Globus pallidus (tissue), 1 donor: ENCODE measurements around the gene NAA11.

Experiments used
- DNase-seq: peaks from one replicate; pipeline ENCODE4 v3.0.0-alpha.2; 2015; ENCODE audit warnings: low spot score

Gene NAA11

DNA sequence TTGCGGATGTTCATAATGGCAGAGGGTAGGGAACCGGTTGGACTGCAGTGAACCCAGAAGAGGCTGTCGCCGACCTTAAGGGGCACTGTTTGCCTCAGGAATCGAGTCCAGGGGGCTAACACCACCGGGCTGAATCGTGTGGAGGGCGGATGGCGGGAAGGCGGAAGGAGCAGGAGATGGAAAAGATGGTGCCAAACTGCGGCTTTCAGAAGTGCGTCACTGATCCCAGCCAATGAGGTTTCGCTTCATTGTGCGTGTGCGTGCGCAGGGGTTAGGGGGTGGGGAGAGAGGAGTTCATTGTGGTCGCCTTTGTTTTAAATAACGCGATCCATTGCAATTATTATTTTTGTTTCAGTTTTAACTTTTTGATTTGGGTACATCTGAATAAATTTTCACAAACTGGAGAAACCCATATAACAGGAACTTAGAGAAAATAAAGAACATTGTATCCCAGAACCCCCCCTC, at the start of gene NAA11:
NAA11 (minus strand) TSS at position 198 of the 465 bp plus-strand sequence; CDS start at position 14, 184 bp downstream.
- no peak for DNase-seq

DNA sequence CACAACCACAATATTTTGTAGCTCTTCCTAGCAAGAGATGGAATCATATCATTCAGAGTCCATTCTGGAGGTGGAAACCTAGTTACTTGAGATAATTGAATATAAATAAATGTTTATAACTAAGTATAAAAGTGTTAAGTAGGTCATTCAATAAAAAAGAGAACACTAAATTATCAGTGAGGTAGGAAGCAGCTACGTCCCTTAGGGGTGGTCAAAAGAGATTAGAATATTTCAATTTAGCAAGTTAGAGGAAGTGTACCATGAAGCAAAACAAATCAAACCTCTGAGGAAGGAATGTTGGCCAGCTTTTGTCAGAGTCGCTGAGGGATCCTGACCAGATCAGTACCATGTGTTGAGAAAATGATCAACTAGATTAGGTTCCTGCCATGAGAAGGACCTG, 44.2 kb upstream of the NAA11 start:
- no peak for DNase-seq

DNA sequence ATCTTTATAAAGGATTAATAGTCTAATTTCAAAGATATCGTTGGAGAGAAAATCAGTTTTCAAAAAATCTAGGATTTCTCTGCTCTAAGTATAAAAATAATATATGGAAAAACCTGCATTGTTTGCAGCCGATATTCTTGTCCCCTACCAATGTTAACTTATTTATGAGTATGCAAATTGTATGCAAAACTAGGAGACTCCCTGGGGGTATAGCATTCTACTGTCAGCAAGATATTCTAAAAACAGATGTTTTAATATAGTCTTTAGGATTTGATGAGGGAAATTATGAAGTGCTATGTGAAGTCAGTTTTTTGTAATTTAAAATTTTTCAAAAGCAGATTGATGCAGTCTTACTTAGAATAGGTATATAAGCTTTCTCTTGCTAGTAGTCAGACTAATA, 41.2 kb upstream of the NAA11 start:
- no peak for DNase-seq

DNA sequence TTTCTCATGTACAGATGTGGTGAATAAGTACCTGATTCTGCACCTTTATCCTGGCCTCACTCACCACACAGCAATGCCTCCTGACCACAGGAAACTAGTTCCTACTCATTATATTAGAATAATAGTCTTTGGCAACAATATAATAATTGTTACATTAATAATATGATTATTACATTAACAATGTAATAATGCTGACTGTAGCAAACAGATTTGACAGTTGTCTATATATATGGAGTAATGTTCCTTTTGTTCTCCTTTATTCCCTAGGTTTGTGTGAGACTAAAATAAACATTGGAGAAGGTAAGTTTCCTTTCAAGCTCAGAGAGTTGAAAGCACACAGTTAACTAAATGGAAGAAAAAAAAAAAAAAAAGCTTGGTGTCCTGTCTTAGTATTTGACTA, 40.6 kb upstream of the NAA11 start:
- no peak for DNase-seq

DNA sequence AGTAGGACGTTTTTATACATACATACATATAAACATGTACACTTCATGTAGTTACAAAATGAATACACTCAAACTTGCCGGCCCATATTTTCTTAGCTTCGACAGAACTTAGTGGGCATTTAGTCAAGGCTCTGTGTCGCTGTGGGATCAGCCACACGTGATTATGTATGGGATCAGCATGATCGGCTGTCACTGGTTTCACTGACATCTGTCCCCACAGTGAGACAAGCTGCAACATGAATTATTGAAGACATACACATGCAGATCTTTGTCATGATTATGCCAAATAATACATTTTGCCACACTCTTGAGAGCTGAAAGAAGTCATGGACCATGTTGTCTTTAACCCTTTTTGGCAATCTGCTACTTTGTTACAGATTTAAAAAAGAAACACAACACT, 38.2 kb upstream of the NAA11 start:
- DNase-seq = no peak

DNA sequence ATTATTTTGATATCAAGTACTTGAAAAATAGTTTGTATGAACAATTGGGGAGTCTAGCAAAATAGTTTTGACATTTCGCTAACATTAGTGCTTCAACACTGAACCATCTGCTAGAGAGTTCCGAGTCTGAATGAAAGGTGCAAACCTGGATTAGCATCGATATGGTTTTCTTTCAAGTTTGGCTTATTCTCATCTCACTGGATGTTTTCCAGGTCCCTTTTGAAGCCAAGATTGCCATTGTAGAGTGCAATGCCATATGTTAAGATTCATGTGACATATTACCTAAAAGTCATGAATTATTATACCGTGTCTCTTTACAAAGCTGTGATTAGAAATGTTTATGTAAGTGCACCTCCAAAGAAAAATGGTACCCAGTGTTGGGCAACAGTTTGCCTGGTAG, 36.8 kb upstream of the NAA11 start:
- no peak for DNase-seq

DNA sequence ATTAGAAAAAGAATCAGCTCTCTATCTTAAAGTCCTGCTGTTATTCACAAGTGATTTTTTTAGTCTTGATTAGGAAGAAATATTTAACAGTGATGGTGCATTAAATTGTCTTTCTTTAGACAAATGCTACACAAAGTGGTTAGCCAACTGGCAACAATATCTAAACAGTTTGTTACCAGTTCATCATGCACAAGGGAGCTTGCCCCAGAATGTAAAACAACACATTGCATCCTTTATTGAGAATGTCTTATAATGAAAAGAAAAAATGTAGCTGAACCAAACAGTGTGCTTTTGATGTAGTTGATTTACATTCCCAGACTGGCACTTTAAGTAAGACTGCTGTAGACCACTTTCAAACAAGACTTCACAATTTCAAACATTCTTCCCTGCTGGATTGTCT, 34.1 kb upstream of the NAA11 start:
- no peak for DNase-seq

DNA sequence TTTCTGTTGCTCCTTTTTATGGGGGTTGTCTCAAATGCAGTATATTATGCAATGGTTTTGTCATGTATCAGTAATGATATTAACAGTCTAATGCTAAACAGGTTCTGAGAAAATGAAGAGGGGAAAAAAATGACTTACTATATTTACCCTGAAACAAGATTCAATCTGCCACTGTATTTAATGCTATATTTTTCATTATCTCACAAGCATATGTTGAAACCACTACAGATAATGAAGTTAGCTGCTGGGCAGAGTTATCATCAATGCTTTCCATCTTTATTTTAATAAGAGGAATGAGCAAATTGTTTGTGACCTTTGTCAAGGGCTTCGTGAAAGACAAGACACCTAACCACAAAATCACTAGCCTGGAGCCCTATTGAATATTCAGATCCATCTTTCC, 32.6 kb upstream of the NAA11 start:
- no peak for DNase-seq

DNA sequence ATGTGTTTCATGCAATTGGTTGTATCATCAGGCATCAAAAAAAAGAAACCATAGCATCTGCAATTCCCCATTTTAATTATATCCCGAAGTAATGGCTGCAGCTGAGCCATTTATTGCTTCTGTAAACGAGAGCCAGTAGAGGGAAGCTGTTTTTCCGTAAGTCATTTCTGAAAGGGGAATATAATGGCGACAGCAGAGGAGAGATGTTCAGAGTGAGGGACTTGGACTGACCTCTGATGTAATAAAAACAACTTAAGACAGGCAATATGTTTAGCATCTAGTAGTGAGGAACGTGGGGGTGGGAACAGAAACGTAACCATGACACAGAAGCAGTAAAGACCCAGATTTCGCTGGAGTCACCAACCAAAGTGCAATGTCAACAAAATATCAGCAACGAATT, 31.5 kb upstream of the NAA11 start:
- no peak for DNase-seq

DNA sequence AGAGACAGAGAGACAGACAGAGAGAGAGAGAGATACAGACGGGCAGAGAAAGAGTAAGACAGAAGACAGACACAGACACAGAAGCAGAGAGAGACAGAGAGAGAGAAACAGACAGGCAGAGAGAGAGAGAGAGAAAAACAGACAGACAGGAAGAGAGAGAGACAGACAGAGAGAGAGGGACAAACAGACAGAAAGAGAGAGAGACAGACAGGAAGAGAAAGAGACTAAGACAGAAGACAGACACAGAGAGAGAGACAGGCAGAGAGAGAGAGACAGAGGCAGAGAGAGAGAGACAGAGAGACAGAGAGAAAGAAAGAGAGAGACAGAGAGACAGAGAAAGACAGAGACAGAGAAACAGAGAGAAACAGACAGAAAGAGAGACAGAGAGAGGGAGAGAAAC, 27.2 kb upstream of the NAA11 start:
- DNase-seq = no peak

DNA sequence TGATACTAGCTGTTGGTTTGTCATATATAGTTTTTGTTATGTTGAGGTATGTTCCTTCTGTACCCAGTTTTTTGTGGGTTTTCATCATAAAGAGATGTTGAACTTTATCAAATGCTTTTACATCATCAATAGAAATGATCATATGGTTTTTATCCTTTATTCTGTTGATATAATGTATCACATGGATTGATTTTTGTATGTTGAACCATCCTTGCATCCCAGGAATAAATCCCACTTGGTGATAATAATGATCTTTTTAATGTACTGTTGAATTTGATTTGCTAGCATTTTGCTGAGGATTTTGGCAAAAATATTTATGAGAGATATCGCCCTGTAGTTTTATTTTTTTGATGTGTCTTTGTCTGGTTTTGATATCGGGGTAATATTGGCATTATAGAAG, 22.5 kb upstream of the NAA11 start:
- no peak for DNase-seq

DNA sequence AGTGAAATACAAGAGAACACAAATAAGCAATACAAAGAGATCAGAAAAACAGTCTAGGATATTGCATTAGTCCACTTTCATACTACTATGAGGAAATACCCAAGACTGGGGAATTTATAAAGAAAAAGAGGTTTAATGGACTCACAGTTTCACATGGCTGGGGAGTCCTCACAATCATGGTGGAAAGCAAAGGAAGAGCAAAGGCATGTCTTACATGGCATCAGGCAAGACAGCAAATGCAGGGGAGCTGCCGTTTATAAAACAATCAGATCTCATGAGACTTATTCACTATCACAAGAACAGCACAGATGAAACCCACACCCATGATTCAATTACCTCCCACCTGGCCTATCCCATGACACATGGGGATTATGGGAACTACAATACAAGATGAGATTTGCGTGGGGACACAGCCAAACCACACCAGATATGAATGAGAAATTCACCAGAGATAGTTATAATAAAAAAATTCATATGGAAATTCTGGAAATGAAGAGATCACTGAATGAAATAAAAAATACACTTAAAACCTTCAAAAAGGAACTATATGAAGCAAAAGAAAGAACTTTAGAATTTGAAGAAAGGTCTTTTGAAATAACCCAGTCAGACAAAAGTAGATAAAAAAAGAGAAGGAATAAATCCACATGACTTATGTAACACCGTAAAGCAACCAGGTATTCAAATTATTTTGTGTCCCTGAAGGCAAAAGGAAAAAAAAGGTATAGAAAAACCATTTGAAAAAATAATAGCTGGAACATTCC, 16.2 kb upstream of the NAA11 start:
- no peak for DNase-seq

DNA sequence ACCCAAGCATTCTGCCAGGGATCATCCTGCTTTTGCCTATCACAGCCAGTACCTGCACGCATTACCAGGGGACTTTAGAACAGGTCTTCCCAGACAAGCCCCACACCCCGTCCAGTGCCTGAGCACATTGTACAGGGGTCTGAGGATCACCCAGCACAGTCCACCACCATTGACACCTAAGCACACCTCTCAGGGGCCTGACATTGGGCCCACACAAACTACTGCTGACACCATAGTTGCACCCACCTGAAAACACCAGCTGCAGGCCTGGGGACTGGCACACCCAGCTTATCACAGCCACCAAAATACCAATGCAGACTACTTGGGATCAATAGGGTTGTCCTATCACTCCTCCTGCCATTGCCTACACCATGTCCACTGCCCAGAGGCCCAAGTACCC, 14.7 kb upstream of the NAA11 start:
- DNase-seq = no peak

DNA sequence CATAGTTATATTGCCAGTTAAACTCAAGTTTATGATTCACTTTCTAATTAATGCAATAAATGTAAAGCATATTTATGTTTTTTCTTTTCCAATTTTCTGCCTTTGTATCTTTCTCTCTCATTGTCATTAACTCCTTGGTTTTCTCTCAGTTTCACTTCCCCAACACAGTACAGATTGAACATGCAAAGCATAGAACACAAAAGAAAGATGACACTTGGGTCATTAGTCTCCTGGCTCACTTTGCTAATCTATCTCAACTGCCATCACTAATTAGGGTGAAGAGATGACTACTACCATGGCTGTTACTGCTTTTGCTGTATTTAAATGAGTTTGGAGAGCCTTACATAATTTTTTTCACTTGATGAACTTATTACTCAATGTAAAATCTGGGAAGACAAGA, 12.3 kb upstream of the NAA11 start:
- no peak for DNase-seq

DNA sequence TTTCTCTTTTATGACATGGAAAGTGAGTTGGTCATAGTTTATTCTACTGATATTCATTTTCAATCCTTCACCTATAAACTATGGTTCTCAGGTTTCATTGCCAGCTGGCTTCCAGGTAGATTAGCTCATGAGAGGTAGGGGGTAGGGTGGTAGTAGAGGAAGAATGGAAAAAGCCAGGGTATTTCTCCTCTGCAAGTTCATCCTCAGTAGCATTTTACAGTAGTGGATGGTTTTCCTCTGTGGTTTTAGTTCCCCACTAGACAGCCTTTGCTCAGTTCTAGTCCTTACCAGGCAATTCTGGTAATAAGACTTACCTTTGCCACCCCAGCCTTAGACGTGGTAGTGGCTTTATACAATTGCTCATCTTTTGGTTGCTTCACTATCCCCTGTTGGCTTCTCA, 8.9 kb upstream of the NAA11 start:
- no peak for DNase-seq

DNA sequence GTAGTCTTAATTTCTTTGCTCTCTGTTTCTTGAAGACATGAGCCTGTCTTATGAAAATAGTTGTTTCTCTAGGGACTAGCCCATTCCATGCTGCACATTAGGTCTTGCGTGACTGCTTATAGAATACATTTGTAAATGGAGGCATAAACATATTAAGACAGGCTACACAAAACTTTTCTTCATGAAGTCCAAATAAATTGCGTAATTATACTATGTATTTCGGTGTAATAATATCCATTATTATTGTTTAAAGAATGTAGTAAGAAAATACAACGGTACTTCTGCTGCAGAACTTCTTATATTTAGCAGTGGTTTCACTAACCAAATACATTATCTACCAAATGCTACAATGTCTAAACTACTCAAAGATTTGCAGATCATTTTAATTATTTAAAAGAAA, 8.5 kb upstream of the NAA11 start:
- DNase-seq = no peak

DNA sequence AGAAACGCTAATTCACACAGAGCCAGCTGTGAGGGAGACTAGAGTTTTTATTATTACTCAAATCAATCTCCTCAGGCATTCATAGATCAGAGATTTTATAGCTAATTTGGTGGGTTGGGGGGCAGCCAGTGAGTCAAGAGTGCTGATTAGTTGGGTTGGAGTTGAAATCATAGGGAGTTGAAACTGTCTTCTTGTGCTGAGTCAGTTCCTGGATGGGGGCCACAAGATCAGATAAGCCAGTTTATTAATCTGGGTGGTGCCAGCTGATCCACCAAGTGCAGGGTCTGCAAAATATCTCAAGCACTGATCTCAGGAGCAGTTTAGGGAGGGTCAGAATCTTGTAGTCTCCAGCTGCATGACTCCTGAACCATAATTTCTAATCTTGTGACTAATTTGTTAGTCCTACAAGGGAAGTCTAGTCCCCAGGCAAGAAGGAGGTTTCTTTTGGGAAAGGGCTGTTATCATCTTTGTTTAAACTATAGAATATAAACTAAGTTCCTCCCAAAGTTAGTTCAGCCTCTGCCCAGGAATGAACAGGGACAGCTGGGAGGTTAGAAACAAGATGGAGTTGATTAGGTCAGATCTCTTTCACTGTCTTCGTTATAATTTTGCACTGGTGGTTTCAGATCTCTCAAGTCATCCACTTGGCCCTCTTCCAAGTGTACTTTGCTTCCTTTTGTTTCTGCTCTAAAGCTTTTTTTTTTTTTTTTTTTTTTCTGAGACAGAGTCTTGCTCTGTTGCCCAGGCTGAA, 5.4 kb upstream of the NAA11 start:
- DNase-seq = no peak

DNA sequence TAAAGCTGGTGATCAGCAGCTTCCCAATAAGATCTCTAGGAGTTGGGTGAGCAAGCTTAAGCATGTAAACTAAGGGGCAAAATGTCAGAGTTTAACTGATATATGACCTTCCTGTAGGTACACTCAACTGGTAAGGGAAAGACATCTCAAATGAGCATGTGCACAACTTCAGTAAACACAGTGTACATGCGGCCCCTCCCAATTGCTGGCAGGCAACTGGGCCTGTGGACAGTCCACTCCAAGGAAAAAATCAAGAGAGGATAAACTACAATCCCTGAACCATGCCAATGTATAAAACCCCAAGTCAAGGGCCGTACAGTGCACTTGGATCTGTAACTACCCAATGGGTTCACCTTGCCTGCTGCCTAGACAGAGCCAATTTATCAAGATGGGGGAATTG, 4.9 kb upstream of the NAA11 start:
- no peak for DNase-seq

DNA sequence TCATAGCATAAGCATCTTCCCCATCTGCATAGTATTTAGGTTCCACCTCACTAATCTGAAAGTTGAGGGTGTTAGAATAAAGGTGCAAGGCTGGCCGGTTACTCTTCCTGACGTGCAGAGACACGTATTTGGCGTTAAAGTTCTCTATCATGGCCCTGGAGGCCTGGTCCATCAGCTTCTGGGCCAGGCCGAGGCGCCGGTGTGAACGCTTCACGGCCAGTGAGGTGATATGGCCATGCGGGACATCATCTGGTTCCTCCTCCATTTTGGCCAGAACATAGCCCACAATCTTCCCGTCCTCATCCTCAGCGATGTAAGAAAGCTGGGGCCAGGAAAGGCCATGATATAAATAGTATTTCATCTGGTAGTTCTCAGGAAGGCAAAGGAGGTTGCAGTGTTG, 425 bp downstream of the NAA11 start:
- no peak for DNase-seq

DNA sequence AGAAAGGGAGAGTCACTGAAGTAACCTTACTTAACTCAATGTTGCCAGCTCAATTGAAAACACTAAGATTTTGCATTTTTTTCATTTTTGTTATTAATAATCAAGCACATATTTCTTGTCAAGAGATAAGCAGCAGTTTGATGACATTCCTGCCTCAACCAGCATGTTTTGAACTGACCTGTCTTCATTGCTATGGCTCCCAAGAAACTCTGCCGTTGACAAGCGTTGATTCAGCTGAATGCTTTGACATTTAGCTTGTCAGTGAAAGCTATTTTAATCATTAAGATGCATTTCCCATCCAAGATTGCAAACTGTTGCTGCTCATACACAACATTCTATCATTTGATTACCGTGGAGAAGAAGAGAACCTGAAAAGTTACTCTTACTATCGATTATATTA, 5.9 kb downstream of the NAA11 start:
- DNase-seq = no peak

DNA sequence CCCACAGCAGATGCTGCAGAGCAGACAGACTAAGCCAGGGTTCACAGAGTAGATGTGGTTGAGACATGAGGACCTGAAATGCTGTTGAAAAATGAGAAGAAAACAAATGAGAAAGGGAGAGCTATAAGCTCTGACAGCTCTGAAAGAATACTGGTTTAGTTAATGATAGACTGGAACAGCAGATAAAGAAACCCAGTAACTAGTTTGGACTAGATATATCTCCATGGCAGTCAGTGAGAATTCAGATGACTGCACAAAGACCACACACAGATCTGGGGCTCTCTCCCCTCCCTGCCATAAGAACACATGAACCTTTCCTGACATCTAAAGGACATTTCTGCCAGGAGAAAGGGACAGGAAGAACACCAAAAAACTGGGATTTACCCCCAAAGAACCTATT, 8.2 kb downstream of the NAA11 start:
- no peak for DNase-seq

DNA sequence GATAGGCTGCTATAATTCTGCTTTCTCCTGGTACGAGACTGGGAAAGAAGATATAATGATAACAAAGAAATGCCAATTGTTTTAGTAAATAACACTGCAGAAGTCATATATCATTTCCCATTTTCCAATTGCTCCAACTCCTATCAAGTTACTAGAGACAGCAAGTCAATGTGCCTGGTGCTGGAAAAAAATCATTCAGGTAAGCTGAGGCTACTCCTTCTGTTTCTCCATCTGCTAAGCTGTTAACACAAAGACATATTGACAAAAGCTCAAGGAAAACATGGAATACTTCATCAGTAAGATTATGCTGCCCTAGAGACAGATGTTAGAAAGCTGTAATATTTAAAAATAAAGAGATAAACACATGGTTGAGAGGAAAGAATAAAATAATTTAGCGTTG, 10.0 kb downstream of the NAA11 start:
- no peak for DNase-seq

DNA sequence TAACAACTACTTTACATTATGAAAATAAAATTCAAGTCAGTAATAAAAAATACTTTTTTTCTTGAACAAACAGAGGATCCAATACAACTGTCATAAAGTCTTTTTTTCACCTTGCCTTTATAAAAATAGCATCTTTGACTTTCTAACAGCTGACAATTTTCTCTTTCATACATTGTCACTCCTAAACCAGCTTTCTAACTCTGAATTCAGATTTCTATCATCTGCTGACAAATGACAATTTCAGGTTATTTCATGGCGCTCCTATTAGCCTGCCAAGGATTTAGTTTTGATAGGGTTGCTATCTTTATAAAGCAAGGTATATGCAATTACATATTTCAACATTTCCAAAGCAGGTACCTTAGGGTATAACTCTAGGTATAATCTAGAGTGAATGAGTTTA, 14.6 kb downstream of the NAA11 start:
- DNase-seq = no peak

DNA sequence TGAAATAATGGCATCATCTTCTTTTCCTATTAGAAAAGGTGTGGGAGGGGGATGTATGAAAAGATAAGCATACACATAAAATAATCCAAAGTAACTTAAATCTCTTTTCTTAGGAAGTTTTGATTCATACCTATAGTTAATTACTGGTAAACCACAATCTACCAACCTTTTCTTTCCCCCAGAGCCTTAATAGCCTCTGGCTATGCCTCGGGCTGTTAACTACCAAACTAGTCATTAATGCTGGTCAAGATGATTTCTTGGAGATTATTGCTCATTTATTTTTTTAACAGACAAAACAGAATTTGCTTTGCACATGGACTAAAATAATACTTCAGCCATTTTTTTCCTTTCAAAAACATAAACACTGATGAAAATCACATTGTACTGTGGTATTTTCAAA, 16.9 kb downstream of the NAA11 start:
- no peak for DNase-seq
